Activated naive CD8-positive, alpha-beta T cell treated with anti-CD3 and anti-CD28 coated beads, Interleukin-2, amount 10 ng/mL, durations not matched to agents 7 days and 5 days (primary cell): ENCODE results near the gene LRBA. TPM values are rescaled to one million over a fixed set of nuclear protein-coding genes. Genes with fewer than 3 reads are reported as not detected.
A peak's percentile ranks its signal among the peaks of the same experiment; 100 is the strongest.
"Not testable (repeated sequence)": the region's sequence is repeated elsewhere in the genome, so short reads cannot be mapped to it uniquely, and the experiment has no call there.

Experiments used
- ATAC-seq: fragments of 150-1000 bp; cut with Tn5 transposase; one replicate; pipeline ENCODE4 v1.10.0; 2021; ENCODE audit warnings: low read depth, moderate library complexity
- POLR2A ChIA-PET: fragments of 350-600 bp; sonication (Branson Sonifier 250); formaldehyde crosslinking; loops from one replicate; lab custom pipeline; 2021; ENCODE audit warnings: antibody characterized with exemption; lab: Charles Lee
- DNase-seq: peaks from one replicate; pipeline ENCODE4 v3.0.0; 2021
- H3K27ac Mint-ChIP-seq: one replicate; pipeline ENCODE4 v1.8.0; 2022; ENCODE audit warnings: mild to moderate bottlenecking, mixed read lengths
- H3K27me3 Mint-ChIP-seq: one replicate; pipeline ENCODE4 v1.8.0; 2022; ENCODE audit warnings: mild to moderate bottlenecking, moderate library complexity, mixed read lengths
- H3K36me3 Mint-ChIP-seq: one replicate; pipeline ENCODE4 v1.8.0; 2021; ENCODE audit warnings: mild to moderate bottlenecking, mixed read lengths
- H3K4me1 Mint-ChIP-seq: one replicate; pipeline ENCODE4 v1.8.0; 2021; ENCODE audit warnings: mixed read lengths
- H3K4me3 Mint-ChIP-seq: one replicate; pipeline ENCODE4 v1.8.0; 2022; ENCODE audit warnings: mild to moderate bottlenecking, moderate library complexity, mixed read lengths
- H3K9me3 Mint-ChIP-seq: one replicate; pipeline ENCODE4 v1.8.0; 2021; ENCODE audit warnings: mixed read lengths
- total RNA-seq, 2 experiments: library from RNA; stranded (reverse); gene quantifications; one replicate each; pipeline ENCODE4 v1.2.3, GENCODE V29; 2021

The LRBA gene, protein sequence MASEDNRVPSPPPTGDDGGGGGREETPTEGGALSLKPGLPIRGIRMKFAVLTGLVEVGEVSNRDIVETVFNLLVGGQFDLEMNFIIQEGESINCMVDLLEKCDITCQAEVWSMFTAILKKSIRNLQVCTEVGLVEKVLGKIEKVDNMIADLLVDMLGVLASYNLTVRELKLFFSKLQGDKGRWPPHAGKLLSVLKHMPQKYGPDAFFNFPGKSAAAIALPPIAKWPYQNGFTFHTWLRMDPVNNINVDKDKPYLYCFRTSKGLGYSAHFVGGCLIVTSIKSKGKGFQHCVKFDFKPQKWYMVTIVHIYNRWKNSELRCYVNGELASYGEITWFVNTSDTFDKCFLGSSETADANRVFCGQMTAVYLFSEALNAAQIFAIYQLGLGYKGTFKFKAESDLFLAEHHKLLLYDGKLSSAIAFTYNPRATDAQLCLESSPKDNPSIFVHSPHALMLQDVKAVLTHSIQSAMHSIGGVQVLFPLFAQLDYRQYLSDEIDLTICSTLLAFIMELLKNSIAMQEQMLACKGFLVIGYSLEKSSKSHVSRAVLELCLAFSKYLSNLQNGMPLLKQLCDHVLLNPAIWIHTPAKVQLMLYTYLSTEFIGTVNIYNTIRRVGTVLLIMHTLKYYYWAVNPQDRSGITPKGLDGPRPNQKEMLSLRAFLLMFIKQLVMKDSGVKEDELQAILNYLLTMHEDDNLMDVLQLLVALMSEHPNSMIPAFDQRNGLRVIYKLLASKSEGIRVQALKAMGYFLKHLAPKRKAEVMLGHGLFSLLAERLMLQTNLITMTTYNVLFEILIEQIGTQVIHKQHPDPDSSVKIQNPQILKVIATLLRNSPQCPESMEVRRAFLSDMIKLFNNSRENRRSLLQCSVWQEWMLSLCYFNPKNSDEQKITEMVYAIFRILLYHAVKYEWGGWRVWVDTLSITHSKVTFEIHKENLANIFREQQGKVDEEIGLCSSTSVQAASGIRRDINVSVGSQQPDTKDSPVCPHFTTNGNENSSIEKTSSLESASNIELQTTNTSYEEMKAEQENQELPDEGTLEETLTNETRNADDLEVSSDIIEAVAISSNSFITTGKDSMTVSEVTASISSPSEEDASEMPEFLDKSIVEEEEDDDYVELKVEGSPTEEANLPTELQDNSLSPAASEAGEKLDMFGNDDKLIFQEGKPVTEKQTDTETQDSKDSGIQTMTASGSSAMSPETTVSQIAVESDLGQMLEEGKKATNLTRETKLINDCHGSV (N-terminal part only)
- total RNA-seq: 10 to 100 TPM; 47.9 to 50.6 TPM

DNA sequence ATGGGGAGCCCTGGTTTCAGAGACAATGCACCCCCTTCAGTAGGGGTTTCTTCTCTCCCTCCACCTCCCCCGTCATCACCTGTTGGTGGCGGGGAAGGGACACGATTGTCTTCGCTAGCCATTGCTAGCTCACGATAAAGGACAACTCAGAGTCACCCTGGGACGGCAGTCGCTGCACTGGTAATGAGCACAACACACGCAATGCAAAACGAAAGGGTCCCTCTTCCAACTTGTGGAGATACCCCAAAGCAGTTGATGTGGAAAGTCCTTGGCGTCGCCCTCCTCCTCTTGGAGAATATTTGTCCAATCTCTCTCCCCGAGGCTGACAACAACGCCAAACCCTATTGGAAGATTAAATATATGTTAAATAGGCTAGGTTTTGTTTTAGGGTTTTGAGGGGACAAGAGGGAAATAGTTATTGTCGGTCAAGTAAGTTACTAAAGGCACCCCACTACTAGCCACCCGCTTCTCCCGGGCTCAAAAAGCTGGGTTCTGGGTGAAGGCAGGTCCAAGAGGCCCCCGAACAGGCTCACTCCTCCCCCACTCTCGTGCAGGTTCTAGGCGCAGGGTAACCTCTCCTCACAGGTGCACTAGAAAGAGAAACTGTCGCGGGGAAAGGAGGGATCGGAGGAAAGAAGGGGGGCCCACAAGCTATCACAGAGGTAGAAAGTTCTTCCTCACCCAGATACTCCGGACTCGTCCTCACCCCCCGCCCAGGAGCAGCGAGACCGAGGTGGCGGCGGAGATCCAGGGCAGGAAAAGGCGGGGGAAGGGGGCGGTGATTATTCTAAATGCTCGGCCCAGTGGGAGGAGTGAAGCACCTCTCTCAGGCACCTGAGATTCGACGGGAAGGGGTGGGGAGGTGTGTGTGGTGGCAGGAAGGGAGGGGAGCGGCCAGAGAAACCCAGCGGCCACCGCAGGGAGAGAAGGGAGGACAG is at the start of gene LRBA:
TSS of gene LRBA (minus strand) at position 764 of the 938 bp plus-strand sequence. CDS start at position 122, 642 bp downstream.
- H3K9me3 Mint-ChIP-seq: no peaks in the 10 kb centered on the region
- peak; percentile 82 for DNase-seq
- H3K4me1 Mint-ChIP-seq: peaks cover 22% of the 10 kb centered on the region
- H3K27ac Mint-ChIP-seq: peak within 1 kb of the TSS; percentile 100
- peak within 1 kb of the TSS; percentile 100 for H3K4me3 Mint-ChIP-seq
- H3K36me3 Mint-ChIP-seq: peaks cover 10% of the 10 kb centered on the region
- peak; percentile 79 for ATAC-seq
- H3K27me3 Mint-ChIP-seq: no peaks in the 10 kb centered on the region
- POLR2A ChIA-PET: interaction anchor here (0.5 to 4.0 kb wide), 6 partner anchors 10 to 497 kb away, joined by 3 to 32 read pairs (median 4); partner anchors contain the start of gene RPS3A

DNA sequence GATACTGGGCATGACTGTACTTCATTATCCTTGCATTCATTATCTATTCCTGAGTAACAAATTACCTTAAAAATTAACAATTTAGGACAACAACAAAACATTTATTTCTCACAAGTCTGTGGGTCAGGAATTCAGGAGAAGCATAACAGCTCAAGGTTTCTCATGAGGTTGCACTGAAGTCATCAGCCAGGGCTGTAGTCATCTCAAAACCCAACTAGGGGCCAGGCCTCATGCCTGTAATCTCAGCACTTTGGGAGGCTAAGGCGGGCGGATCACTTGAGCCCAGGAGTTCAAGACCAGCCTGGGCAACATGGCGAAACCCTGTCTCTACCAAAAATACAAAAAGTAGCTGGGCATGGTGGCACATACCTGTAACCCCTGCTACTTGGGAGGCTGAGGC is 48.1 kb upstream of the LRBA start:
- H3K36me3 Mint-ChIP-seq, H3K27me3 Mint-ChIP-seq, H3K9me3 Mint-ChIP-seq, H3K4me3 Mint-ChIP-seq, ATAC-seq, DNase-seq, POLR2A ChIA-PET, H3K27ac Mint-ChIP-seq, H3K4me1 Mint-ChIP-seq: not testable (repeated sequence)

DNA sequence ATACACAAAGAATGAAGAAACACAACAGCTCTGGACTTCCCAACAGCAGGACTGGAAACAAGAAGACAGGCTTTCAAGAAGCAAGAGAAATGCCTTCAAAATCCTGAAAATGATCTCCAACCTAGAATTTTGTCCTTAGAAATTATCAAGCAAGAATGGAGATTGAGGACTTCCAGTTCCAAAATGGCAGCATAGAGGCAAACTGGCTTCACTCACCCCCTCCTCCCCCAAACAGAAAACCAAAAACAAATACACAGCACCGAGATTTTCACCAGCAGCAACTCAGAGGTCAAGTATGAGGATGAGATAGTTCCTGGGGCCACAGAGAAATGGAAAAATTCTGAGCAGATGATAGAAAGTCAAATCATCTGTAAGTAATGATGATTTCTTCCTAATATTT is 40.5 kb upstream of the LRBA start:
- Mint-ChIP-seq H3K36me3 (peaks cover 2% of the 10 kb centered on the region), H3K4me3 (no peak overlapping the region), H3K9me3 (peaks cover 3% of the 10 kb centered on the region), H3K4me1 (no peaks in the 10 kb centered on the region), H3K27me3 (no peaks in the 10 kb centered on the region), H3K27ac (no peak overlapping the region)
- POLR2A ChIA-PET: no interaction called here
- no peak for DNase-seq
- no peak for ATAC-seq

DNA sequence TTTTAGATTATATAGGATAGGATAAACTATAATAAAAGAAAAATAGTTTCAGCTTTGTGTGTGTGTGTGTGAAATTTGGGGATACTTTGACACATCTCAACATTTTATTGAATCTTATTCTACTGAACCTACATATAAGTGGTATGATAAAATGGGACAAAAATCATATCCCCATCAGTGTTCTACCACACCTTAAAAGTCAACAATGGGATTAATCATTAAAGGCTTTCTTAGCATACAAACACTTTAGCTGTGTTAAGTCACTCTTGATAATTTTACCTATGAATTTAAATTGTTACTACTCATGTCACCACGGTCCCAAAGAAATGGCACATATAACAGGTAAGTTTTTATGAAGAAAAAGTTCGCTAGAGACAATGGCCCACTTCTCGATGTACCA is 37.7 kb upstream of the LRBA start:
- no peak for ATAC-seq
- Mint-ChIP-seq H3K9me3 (peaks cover 3% of the 10 kb centered on the region), H3K27ac (no peak overlapping the region), H3K4me3 (no peak overlapping the region), H3K36me3 (peaks cover 2% of the 10 kb centered on the region), H3K4me1 (no peaks in the 10 kb centered on the region), H3K27me3 (no peaks in the 10 kb centered on the region)
- no peak for DNase-seq
- POLR2A ChIA-PET: no interaction called here

DNA sequence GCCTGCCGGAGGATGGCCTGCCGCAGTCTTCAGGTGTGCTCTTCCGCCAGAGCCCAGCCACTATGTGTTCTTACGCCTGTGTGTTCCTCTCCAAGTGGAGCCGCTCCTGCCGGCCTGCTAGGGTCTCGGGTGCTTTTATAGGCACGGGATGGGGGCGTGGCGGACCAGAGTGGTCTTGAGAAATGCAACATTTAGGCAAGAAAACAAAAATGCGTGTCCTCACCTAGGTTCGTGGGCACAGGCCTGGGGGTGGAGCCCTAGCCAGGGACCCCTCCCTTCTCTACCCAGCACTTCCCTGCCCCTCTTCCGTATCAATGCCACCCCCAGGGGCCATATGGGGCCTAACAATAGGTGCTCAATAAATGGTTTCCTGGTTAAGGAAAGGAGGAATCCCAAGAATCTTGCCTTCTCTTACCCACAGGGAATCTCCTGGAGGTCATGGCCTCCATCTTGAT is 34.4 kb upstream of the LRBA start:
- no peaks in the 10 kb centered on the region for H3K4me1 Mint-ChIP-seq
- H3K4me3 Mint-ChIP-seq: no peak overlapping the region
- POLR2A ChIA-PET: no interaction called here
- no peaks in the 10 kb centered on the region for H3K27me3 Mint-ChIP-seq
- H3K27ac Mint-ChIP-seq: no peak overlapping the region
- H3K36me3 Mint-ChIP-seq: no peaks in the 10 kb centered on the region
- no peak for DNase-seq
- peaks cover 1% of the 10 kb centered on the region for H3K9me3 Mint-ChIP-seq
- ATAC-seq: no peak

DNA sequence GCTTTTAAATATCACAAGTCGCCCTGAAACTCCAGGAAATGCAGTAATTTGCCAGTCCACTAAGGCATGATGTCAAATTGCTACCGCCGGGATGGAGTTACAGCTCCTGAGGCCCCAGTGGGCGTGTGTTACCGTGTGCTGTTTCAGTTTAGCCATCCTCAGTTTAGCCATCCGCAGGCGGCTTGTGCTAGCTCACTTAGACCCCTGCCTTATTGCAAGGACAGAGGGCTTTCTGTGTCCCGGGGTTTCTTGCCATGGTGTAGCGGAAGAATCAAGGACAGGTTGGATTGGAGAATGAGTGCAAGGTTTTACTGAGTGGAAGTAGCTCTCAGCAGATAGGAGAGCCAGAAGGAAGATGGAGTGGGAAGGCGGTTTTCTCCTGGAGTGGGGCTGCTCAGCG is 33.8 kb upstream of the LRBA start:
- H3K4me3 Mint-ChIP-seq: no peak overlapping the region
- POLR2A ChIA-PET: no interaction called here
- H3K36me3 Mint-ChIP-seq: no peaks in the 10 kb centered on the region
- DNase-seq: no peak
- H3K27ac Mint-ChIP-seq: no peak overlapping the region
- no peaks in the 10 kb centered on the region for H3K4me1 Mint-ChIP-seq
- H3K9me3 Mint-ChIP-seq: peaks cover under 1% of the 10 kb centered on the region
- no peak for ATAC-seq
- no peaks in the 10 kb centered on the region for H3K27me3 Mint-ChIP-seq

DNA sequence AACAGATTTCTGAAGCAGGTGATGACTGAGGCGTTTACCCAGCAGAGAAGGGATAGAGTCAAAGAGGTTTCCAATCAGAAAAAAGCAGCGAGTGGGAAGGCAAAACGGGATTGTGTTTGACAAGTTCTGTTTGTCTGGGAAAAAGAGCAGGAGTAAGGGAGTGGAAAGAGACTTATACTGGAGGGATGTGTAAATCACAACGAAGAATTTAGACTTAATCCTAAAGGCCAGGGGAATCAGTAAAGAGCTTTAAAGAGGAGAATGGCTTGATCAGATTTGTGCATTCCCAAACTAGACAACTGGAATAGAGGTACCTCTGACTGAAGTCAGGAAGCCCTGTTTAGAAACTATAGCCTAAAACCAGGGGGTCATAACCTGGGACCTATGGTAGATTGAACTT is 31.5 kb upstream of the LRBA start:
- Mint-ChIP-seq H3K4me1 (no peaks in the 10 kb centered on the region), H3K9me3 (no peaks in the 10 kb centered on the region), H3K36me3 (no peaks in the 10 kb centered on the region), H3K27ac (no peak overlapping the region), H3K4me3 (no peak overlapping the region), H3K27me3 (no peaks in the 10 kb centered on the region)
- no peak for DNase-seq
- POLR2A ChIA-PET: no interaction called here
- ATAC-seq: no peak

DNA sequence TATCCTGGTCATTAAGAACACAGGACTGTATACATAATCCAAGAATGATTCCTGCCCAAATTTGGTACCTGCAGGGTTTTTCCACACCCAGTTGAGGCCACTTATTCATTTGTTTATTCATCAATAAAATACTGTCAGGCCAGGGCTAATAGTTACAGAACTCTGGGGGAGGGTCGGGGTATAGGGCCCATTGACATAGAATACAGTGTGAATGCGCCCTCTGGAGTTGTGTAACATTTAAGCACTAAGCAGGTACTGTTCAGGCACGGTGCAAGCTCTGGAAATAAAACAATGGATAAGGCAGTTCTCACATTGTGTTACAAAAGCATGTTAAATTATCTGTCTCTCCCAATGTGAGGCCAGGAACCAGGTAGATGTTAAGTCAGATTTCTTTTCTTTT is 30.8 kb upstream of the LRBA start:
- H3K36me3 Mint-ChIP-seq: no peaks in the 10 kb centered on the region
- ATAC-seq (no peak), DNase-seq (no peak)
- H3K4me1 Mint-ChIP-seq: no peaks in the 10 kb centered on the region
- no peak overlapping the region for H3K4me3 Mint-ChIP-seq
- no peaks in the 10 kb centered on the region for H3K27me3 Mint-ChIP-seq
- no peaks in the 10 kb centered on the region for H3K9me3 Mint-ChIP-seq
- POLR2A ChIA-PET: no interaction called here
- H3K27ac Mint-ChIP-seq: no peak overlapping the region

DNA sequence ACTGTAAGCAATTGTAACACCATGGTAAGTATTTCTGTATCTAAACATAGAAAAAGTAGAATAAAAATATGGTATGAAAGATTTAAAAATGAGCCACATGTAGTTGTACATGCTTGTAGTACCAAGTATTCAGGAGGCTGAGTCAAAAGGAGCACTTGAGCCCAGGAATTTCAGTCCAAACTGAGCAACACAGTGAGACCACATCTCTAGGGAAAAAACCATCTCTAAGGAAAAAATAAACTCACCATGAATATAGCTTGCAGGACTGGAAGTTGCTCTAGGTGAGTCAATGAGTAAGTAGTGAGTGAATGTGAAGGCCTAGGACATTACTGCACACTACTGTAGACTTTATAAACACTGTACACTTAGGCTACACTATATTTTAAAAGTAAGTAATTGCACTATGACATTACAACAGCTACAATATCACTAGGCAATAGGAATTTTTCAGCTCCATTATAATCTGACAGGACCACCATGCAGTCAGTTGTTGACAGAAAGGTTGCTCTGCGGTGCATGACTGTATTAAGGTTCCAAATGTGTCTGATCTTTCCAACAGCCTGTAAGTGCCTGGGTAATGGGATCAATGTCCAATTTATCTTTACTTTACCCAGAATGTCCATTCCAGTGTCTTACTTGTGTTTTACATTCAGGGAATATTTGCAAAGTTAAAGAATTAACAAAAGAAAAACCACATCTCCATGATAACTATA is 28.9 kb upstream of the LRBA start:
- no peaks in the 10 kb centered on the region for H3K4me1 Mint-ChIP-seq
- ATAC-seq (no peak), DNase-seq (no peak)
- no peaks in the 10 kb centered on the region for H3K27me3 Mint-ChIP-seq
- H3K36me3 Mint-ChIP-seq: no peaks in the 10 kb centered on the region
- POLR2A ChIA-PET: no interaction called here
- no peak overlapping the region for H3K4me3 Mint-ChIP-seq
- no peaks in the 10 kb centered on the region for H3K9me3 Mint-ChIP-seq
- no peak overlapping the region for H3K27ac Mint-ChIP-seq

DNA sequence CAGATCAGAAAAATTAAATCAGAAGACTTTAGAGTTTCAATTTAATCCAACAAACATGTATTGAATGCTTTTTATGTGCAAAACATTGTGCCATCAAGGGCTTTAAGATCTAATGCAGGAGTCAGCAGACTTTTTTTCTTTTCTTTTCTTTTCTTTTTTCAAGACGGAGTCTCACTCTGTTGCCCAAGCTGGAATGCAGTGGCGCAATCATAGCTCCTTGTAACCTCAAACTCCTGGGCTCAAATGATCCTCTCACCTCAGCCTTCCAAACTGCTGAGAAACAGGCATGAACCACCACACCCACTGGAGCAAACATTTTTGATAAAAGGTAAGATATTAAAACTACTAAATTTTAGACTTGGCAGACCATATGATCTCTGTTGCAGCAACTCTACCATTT is 24.6 kb upstream of the LRBA start:
- Mint-ChIP-seq H3K36me3 (peaks cover 1% of the 10 kb centered on the region), H3K27ac (no peak overlapping the region), H3K27me3 (no peaks in the 10 kb centered on the region), H3K4me1 (peaks cover 5% of the 10 kb centered on the region), H3K9me3 (peaks cover 5% of the 10 kb centered on the region), H3K4me3 (no peak overlapping the region)
- ATAC-seq (no peak), DNase-seq (no peak)
- POLR2A ChIA-PET: no interaction called here

DNA sequence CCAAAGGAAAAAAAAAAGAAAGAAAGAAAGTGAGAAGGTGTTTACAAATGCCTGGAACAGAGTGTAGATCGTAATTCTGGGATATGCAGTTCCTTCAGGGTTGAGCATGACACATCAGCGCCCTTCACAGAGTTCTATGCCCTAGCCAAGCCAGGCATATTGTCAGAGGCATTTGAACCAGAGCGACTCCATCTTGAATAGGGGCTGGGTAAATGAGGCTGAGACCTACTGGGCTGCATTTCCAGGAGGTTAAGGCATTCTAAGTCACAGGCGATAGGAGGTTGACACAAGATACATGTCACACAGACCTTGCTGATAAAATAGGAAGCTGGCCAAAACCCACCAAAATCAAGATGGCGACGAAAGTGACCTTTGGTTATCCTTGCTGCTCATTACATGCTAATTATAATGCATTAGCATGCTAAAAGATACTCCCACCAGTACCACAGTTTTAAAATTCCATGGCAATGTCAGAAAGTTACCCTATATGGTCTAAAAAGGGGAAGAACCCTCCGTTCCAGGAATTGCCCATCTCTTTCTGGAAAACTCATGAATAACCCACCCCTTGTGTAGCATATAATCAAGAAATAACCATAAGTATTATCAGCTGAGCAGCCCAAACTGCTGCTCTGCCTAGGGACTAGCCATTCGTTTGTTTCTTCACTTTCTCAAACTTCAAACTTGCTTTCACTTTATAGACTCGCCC is 23.5 kb upstream of the LRBA start:
- POLR2A ChIA-PET: no interaction called here
- H3K36me3 Mint-ChIP-seq: peaks cover 1% of the 10 kb centered on the region
- H3K27ac Mint-ChIP-seq: no peak overlapping the region
- peaks cover 5% of the 10 kb centered on the region for H3K9me3 Mint-ChIP-seq
- ATAC-seq (no peak), DNase-seq (no peak)
- H3K27me3 Mint-ChIP-seq: no peaks in the 10 kb centered on the region
- peaks cover 7% of the 10 kb centered on the region for H3K4me1 Mint-ChIP-seq
- no peak overlapping the region for H3K4me3 Mint-ChIP-seq
